Measurements from ENCODE around the gene TMEM132E.

DNA sequence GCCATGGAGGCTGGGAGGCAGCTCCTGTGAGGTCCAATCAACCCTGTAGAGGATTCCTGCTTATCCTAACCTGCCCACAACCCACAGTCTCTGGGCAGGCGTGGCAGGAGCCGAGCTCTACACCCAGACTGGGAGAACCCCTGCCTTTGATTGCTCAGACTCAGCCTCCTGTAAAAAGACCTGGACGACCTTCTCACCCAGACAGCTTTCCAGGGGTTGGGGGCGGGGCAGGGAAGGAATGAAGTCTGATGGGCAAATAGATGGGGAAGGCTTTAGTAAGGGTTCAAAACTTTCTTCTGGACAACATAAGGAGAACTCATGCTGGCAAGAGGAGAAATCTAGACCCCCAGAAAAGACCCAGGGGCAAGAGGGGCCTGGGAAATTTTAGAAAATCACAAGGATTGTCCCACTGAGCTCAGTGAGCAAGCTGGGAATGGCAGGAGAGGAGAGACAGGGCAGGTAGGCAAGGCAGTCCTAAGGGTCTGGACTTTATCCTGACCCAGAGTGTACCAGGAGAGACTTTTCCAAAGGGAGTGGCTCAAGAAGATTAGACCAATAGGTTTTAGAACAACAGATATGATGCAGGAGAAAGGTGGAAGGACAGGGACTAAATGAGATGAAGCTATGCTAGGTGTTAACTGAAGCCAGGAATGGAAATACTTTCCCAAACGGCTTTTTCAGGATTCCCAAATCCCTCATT, 70.8 kb downstream of the TMEM132E start:
- TF ChIP-seq, protein P1, sequence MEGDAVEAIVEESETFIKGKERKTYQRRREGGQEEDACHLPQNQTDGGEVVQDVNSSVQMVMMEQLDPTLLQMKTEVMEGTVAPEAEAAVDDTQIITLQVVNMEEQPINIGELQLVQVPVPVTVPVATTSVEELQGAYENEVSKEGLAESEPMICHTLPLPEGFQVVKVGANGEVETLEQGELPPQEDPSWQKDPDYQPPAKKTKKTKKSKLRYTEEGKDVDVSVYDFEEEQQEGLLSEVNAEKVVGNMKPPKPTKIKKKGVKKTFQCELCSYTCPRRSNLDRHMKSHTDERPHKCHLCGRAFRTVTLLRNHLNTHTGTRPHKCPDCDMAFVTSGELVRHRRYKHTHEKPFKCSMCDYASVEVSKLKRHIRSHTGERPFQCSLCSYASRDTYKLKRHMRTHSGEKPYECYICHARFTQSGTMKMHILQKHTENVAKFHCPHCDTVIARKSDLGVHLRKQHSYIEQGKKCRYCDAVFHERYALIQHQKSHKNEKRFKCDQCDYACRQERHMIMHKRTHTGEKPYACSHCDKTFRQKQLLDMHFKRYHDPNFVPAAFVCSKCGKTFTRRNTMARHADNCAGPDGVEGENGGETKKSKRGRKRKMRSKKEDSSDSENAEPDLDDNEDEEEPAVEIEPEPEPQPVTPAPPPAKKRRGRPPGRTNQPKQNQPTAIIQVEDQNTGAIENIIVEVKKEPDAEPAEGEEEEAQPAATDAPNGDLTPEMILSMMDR (IDR thresholded peaks at IDR 0.05; ENCODE audit: control extremely low read depth in 1 of 3, insufficient read depth in 1 of 3, low read depth in 1 of 3, low read length in 3 of 3), result no peak
- no peak for TF ChIP-seq EZH2 (IDR thresholded peaks at IDR 0.05; ENCODE audit: low read depth, low read length, severe bottlenecking)
- no peak for TF ChIP-seq POLR2A (IDR thresholded peaks at IDR 0.05; ENCODE audit: control extremely low read depth in 1 of 2, low read depth in 2 of 2, low read length in 2 of 2)
- no peak for TF ChIP-seq SP1 (IDR thresholded peaks at IDR 0.05; ENCODE audit: low read depth, low read length)
- no peak for TF ChIP-seq RAD21 (IDR thresholded peaks at IDR 0.05 in 1 of 2, conservative IDR thresholded peaks at IDR 0.05 in 1 of 2; ENCODE audit: low read depth in 2 of 2, low read length in 2 of 2)

Measured in H1 (cell line).